HG03066 (cell line): Measurements from ENCODE around the gene MGLL.

ENCODE experiments used
- ATAC-seq: cut with Tn5 transposase; IDR thresholded peaks from one replicate; pipeline ENCODE4 v1.9.1; 2021; ENCODE audit warnings: low read depth; ENCODE audit not compliant: unreplicated experiment

The MGLL gene

GRCh38 chr3:127815001-127815400, 7.3 kb downstream of the MGLL start:
- ATAC-seq: no peak

GRCh38 chr3:127814325-127814781, 8.0 kb downstream of the MGLL start:
- no peak for ATAC-seq

GRCh38 chr3:127812151-127812550, 10.2 kb downstream of the MGLL start:
- ATAC-seq: no peak

GRCh38 chr3:127811717-127812116, 10.6 kb downstream of the MGLL start:
- no peak for ATAC-seq

GRCh38 chr3:127809611-127810010, 12.7 kb downstream of the MGLL start:
- no peak for ATAC-seq

GRCh38 chr3:127809211-127809610, 13.1 kb downstream of the MGLL start:
- no peak for ATAC-seq

- no peak for ATAC-seq
Observed at GRCh38 chr3:127808197-127808596, 14.1 kb downstream of the MGLL start.

GRCh38 chr3:127805026-127805753, 17.1 kb downstream of the MGLL start:
- ATAC-seq: no peak

- ATAC-seq: no peak
Observed at GRCh38 chr3:127804141-127804540, 18.2 kb downstream of the MGLL start.

- no peak for ATAC-seq
Observed at GRCh38 chr3:127803619-127804018, 18.7 kb downstream of the MGLL start.

GRCh38 chr3:127802606-127803005, 19.7 kb downstream of the MGLL start:
- no peak for ATAC-seq

- ATAC-seq: no peak
Observed at GRCh38 chr3:127801731-127802313, 20.5 kb downstream of the MGLL start.

GRCh38 chr3:127800508-127800907, 21.8 kb downstream of the MGLL start:
- ATAC-seq: peak; percentile 63

- ATAC-seq: no peak
Observed at GRCh38 chr3:127799476-127800222, 22.7 kb downstream of the MGLL start.

- no peak for ATAC-seq
Observed at GRCh38 chr3:127798716-127799115, 23.6 kb downstream of the MGLL start.

- ATAC-seq: no peak
Observed at GRCh38 chr3:127796831-127797150, 25.5 kb downstream of the MGLL start.

- no peak for ATAC-seq
Observed at GRCh38 chr3:127796045-127796830, 26.1 kb downstream of the MGLL start.

GRCh38 chr3:127794972-127795371, 27.3 kb downstream of the MGLL start:
- ATAC-seq: no peak

GRCh38 chr3:127794402-127794801, 27.9 kb downstream of the MGLL start:
- no peak for ATAC-seq

GRCh38 chr3:127792541-127793292, 29.6 kb downstream of the MGLL start:
- ATAC-seq: no peak
